CD8-positive, alpha-beta memory T cell (primary cell): Measurements from ENCODE around the gene MCU. TPM values are rescaled to one million over a fixed set of nuclear protein-coding genes. Genes with fewer than 3 reads are reported as not detected.

ENCODE experiments used
- CTCF ChIA-PET: fragments of 350-600 bp; sonication (Branson Sonifier 250); formaldehyde crosslinking; loops from one replicate; lab custom pipeline; 2021; ENCODE audit warnings: antibody characterized with exemption; lab: Charles Lee
- POLR2A ChIA-PET: fragments of 350-600 bp; sonication (Branson Sonifier 250); formaldehyde crosslinking; loops from one replicate; lab custom pipeline; 2021; ENCODE audit warnings: antibody characterized with exemption; lab: Charles Lee
- DNase-seq, 5 donors: peaks; one replicate each; pipeline versions ENCODE4 v3.0.0 to v3.0.0-alpha.2; 2020 to 2022; ENCODE audit warnings: mixed read lengths in 1 of 5
- H3K27ac ChIP-seq: one replicate; pipeline ENCODE4 v1.7.0; 2013; ENCODE audit warnings: low read depth, mild to moderate bottlenecking, low read length, moderate library complexity
- H3K27me3 ChIP-seq: 2 replicates; pipeline ENCODE4 v1.7.0; 2013; ENCODE audit warnings: low read length, mild to moderate bottlenecking; ENCODE audit not compliant: insufficient read depth, poor library complexity, severe bottlenecking
- H3K36me3 ChIP-seq: 2 replicates; pipeline ENCODE4 v1.7.0; 2013; ENCODE audit warnings: mild to moderate bottlenecking, low read length, moderate library complexity; ENCODE audit not compliant: insufficient read depth
- H3K4me1 ChIP-seq: 2 replicates; pipeline ENCODE4 v1.7.0; 2013; ENCODE audit warnings: mild to moderate bottlenecking, low read length, moderate library complexity; ENCODE audit not compliant: insufficient read depth
- H3K4me3 ChIP-seq: 2 replicates; pipeline ENCODE4 v1.7.0; 2013; ENCODE audit warnings: mild to moderate bottlenecking, low read length
- H3K9me3 ChIP-seq: 2 replicates; pipeline ENCODE4 v1.7.0; 2013; ENCODE audit warnings: mild to moderate bottlenecking, low read length
- H3K27ac Mint-ChIP-seq, 8 donors: one replicate each; pipeline ENCODE4 v1.8.0; 2020 to 2021; ENCODE audit warnings: mixed read lengths in 8 of 8, mild to moderate bottlenecking in 6 of 8, inconsistent platforms in 3 of 8, moderate library complexity in 3 of 8
- H3K27me3 Mint-ChIP-seq, 2 donors: one replicate each; pipeline ENCODE4 v1.8.0; 2020 to 2021; ENCODE audit warnings: mixed read lengths in 2 of 2, mild to moderate bottlenecking in 1 of 2, moderate library complexity in 1 of 2
- H3K36me3 Mint-ChIP-seq, 3 donors: one replicate each; pipeline ENCODE4 v1.8.0; 2020 to 2021; ENCODE audit warnings: mixed read lengths in 3 of 3, inconsistent platforms in 1 of 3, mild to moderate bottlenecking in 1 of 3
- H3K4me1 Mint-ChIP-seq, 3 donors: one replicate each; pipeline ENCODE4 v1.8.0; 2020 to 2021; ENCODE audit warnings: mixed read lengths in 3 of 3, inconsistent platforms in 1 of 3, mild to moderate bottlenecking in 1 of 3
- H3K4me3 Mint-ChIP-seq, 7 donors: one replicate each; pipeline ENCODE4 v1.8.0; 2020 to 2021; ENCODE audit warnings: mixed read lengths in 7 of 7, mild to moderate bottlenecking in 6 of 7, moderate library complexity in 4 of 7, inconsistent platforms in 2 of 7
- H3K9me3 Mint-ChIP-seq, 5 donors: one replicate each; pipeline ENCODE4 v1.8.0; 2020 to 2022; ENCODE audit warnings: mixed read lengths in 5 of 5, mild to moderate bottlenecking in 3 of 5, moderate library complexity in 2 of 5, inconsistent platforms in 1 of 5
- polyA plus RNA-seq: library from polyadenylated mRNA; unstranded; fragments of 300-500 nt; fragmentation: Illumina TruSeq; gene quantifications from one replicate; pipeline ENCODE4 v1.2.3, GENCODE V29; 2021
- total RNA-seq, 2 experiments: library from RNA; stranded (reverse); gene quantifications; one replicate each; pipeline ENCODE4 v1.2.3, GENCODE V29; 2021

The MCU gene
- total and polyA plus RNA-seq, 3 experiments from 2014 or later = 7.9 to 17.6 (median 14.9) TPM

GRCh38 chr10:72802763-72803505, 111.0 kb downstream of the MCU start:
- Mint-ChIP-seq H3K27me3 (no peaks in the 10 kb centered on the region), H3K4me3 (no peak overlapping the region), H3K27ac (no peak overlapping the region), H3K9me3 (no peaks in the 10 kb centered on the region), H3K36me3 (peaks cover 0 to 6% (median 2%) of the 10 kb centered on the region in 3 donors), H3K4me1 (peaks cover 11 to 20% (median 17%) of the 10 kb centered on the region in 3 donors)
- no peak overlapping the region for H3K4me3 ChIP-seq
- H3K9me3 ChIP-seq = no peaks in the 10 kb centered on the region
- no peak overlapping the region for H3K27ac ChIP-seq
- ChIA-PET POLR2A (no interaction called here), CTCF (no interaction called here)
- H3K36me3 ChIP-seq = no peaks in the 10 kb centered on the region
- H3K27me3 ChIP-seq = no peaks in the 10 kb centered on the region
- no peaks in the 10 kb centered on the region for H3K4me1 ChIP-seq
- no peak for DNase-seq

- Histone ChIP-seq H3K4me3 (no peak overlapping the region), H3K27me3 (no peaks in the 10 kb centered on the region), H3K27ac (no peak overlapping the region), H3K9me3 (no peaks in the 10 kb centered on the region), H3K36me3 (no peaks in the 10 kb centered on the region), H3K4me1 (no peaks in the 10 kb centered on the region)
- H3K27ac Mint-ChIP-seq = no peak overlapping the region
- H3K27me3 Mint-ChIP-seq = no peaks in the 10 kb centered on the region
- no peak for DNase-seq
- CTCF ChIA-PET = no interaction called here
- H3K4me3 Mint-ChIP-seq = no peak overlapping the region
- H3K36me3 Mint-ChIP-seq = peaks cover 0 to 13% (median 4%) of the 10 kb centered on the region in 3 donors
- no peaks in the 10 kb centered on the region for H3K9me3 Mint-ChIP-seq
- POLR2A ChIA-PET = no interaction called here
- no peaks in the 10 kb centered on the region for H3K4me1 Mint-ChIP-seq
These were observed 116.1 kb downstream of the MCU start for GRCh38 chr10:72808001-72808400.

GRCh38 chr10:72809006-72809405, 117.1 kb downstream of the MCU start:
- ChIA-PET CTCF (interaction anchor here (1.2 kb wide), 1 partner anchor 20 kb away, joined by 3 read pairs; no protein-coding TSS in a partner anchor), POLR2A (no interaction called here)
- H3K27ac ChIP-seq = no peak overlapping the region
- no peak overlapping the region for H3K27ac Mint-ChIP-seq
- H3K27me3 ChIP-seq = no peaks in the 10 kb centered on the region
- no peaks in the 10 kb centered on the region for H3K27me3 Mint-ChIP-seq
- H3K9me3 Mint-ChIP-seq = no peaks in the 10 kb centered on the region
- H3K36me3 Mint-ChIP-seq = peaks cover 0 to 13% (median 4%) of the 10 kb centered on the region in 3 donors
- H3K4me3 Mint-ChIP-seq = no peak overlapping the region
- H3K4me1 ChIP-seq = no peaks in the 10 kb centered on the region
- H3K4me1 Mint-ChIP-seq = no peaks in the 10 kb centered on the region
- no peaks in the 10 kb centered on the region for H3K36me3 ChIP-seq
- no peaks in the 10 kb centered on the region for H3K9me3 ChIP-seq
- no peak for DNase-seq
- no peak overlapping the region for H3K4me3 ChIP-seq

GRCh38 chr10:72810976-72811375, 119.0 kb downstream of the MCU start:
- ChIA-PET CTCF (no interaction called here), POLR2A (no interaction called here)
- DNase-seq = no peak
- Mint-ChIP-seq H3K4me1 (no peaks in the 10 kb centered on the region), H3K27me3 (no peaks in the 10 kb centered on the region), H3K36me3 (peaks cover 0 to 8% (median 2%) of the 10 kb centered on the region in 3 donors), H3K27ac (no peak overlapping the region), H3K4me3 (no peak overlapping the region), H3K9me3 (no peaks in the 10 kb centered on the region)
- Histone ChIP-seq H3K4me1 (no peaks in the 10 kb centered on the region), H3K4me3 (no peak overlapping the region), H3K9me3 (no peaks in the 10 kb centered on the region), H3K36me3 (no peaks in the 10 kb centered on the region), H3K27me3 (no peaks in the 10 kb centered on the region), H3K27ac (no peak overlapping the region)

GRCh38 chr10:72812415-72812752, 120.4 kb downstream of the MCU start:
- Mint-ChIP-seq H3K27ac (no peak overlapping the region), H3K4me3 (no peak overlapping the region), H3K4me1 (peaks cover under 1 to 2% (median under 1%) of the 10 kb centered on the region in 3 donors), H3K9me3 (no peaks in the 10 kb centered on the region), H3K36me3 (peaks cover 0 to 8% (median 2%) of the 10 kb centered on the region in 3 donors), H3K27me3 (no peaks in the 10 kb centered on the region)
- no peaks in the 10 kb centered on the region for H3K36me3 ChIP-seq
- H3K4me1 ChIP-seq = no peaks in the 10 kb centered on the region
- no peak overlapping the region for H3K4me3 ChIP-seq
- no peak for DNase-seq
- H3K27me3 ChIP-seq = no peaks in the 10 kb centered on the region
- no peaks in the 10 kb centered on the region for H3K9me3 ChIP-seq
- ChIA-PET POLR2A (no interaction called here), CTCF (no interaction called here)
- H3K27ac ChIP-seq = no peak overlapping the region

- POLR2A ChIA-PET = no interaction called here
- H3K4me3 Mint-ChIP-seq = no peak overlapping the region
These were observed 120.9 kb downstream of the MCU start for GRCh38 chr10:72812753-72813430.

GRCh38 chr10:72814099-72814790, 122.3 kb downstream of the MCU start:
- Mint-ChIP-seq H3K4me3 (no peak overlapping the region), H3K27ac (no peak overlapping the region), H3K9me3 (no peaks in the 10 kb centered on the region), H3K36me3 (peaks cover 0 to 3% (median 3%) of the 10 kb centered on the region in 3 donors), H3K4me1 (peaks cover 13 to 20% (median 17%) of the 10 kb centered on the region in 3 donors), H3K27me3 (no peaks in the 10 kb centered on the region)
- Histone ChIP-seq H3K4me1 (no peaks in the 10 kb centered on the region), H3K36me3 (no peaks in the 10 kb centered on the region), H3K4me3 (no peak overlapping the region), H3K27me3 (no peaks in the 10 kb centered on the region), H3K27ac (no peak overlapping the region), H3K9me3 (no peaks in the 10 kb centered on the region)
- POLR2A ChIA-PET = no interaction called here
- DNase-seq = no peak
- CTCF ChIA-PET = no interaction called here

More at GRCh38 chr10:72812753-72813430, 120.9 kb downstream of the MCU start:
- Histone ChIP-seq H3K27me3 (no peaks in the 10 kb centered on the region), H3K4me3 (no peak overlapping the region), H3K36me3 (no peaks in the 10 kb centered on the region), H3K27ac (no peak overlapping the region), H3K4me1 (no peaks in the 10 kb centered on the region), H3K9me3 (no peaks in the 10 kb centered on the region)
- H3K36me3 Mint-ChIP-seq = peaks cover 0 to 8% (median 2%) of the 10 kb centered on the region in 3 donors
- H3K27me3 Mint-ChIP-seq = no peaks in the 10 kb centered on the region
- peaks cover 3 to 7% (median 5%) of the 10 kb centered on the region in 3 donors for H3K4me1 Mint-ChIP-seq
- CTCF ChIA-PET = no interaction called here
- no peak for DNase-seq
- H3K27ac Mint-ChIP-seq = no peak overlapping the region
- no peaks in the 10 kb centered on the region for H3K9me3 Mint-ChIP-seq

GRCh38 chr10:72816565-72816964, 124.6 kb downstream of the MCU start:
- Mint-ChIP-seq H3K27me3 (no peaks in the 10 kb centered on the region), H3K27ac (no peak overlapping the region), H3K4me3 (no peak overlapping the region), H3K9me3 (no peaks in the 10 kb centered on the region), H3K4me1 (peaks cover 13 to 21% (median 18%) of the 10 kb centered on the region in 3 donors), H3K36me3 (peaks cover 0 to 2% (median 0%) of the 10 kb centered on the region in 3 donors)
- H3K4me3 ChIP-seq = no peak overlapping the region
- H3K36me3 ChIP-seq = no peaks in the 10 kb centered on the region
- H3K27ac ChIP-seq = no peak overlapping the region
- ChIA-PET POLR2A (no interaction called here), CTCF (no interaction called here)
- H3K4me1 ChIP-seq = no peaks in the 10 kb centered on the region
- no peaks in the 10 kb centered on the region for H3K27me3 ChIP-seq
- H3K9me3 ChIP-seq = no peaks in the 10 kb centered on the region
- DNase-seq = no peak
